ENCODE measurements around the gene CBR1. TPM values are rescaled to one million over a fixed set of nuclear protein-coding genes. Genes with fewer than 3 reads are reported as not detected.

The CBR1 gene
- total RNA-seq, 2 experiments from 2014 or later = 5.2 to 6.8 TPM

DNA sequence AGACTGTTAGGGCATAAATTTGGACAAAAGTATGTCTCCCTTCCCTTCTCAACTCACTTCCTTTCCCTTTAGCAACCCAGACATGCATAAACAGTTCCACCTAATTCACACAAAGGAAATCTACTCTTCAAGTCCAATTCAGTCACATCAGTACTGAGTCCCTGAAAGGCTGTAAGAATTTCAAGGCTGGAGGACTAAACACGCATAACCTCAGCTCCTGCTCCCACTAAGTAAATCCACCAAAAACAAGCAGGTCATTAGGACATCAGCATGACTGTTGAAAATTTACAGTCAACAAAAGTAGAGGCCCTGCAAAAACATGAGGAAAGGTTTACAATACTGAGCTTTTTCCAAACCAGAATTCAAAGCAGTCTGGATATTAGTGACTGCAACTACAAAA lies 27.9 kb upstream of the CBR1 start:
- DNase-seq (no peak), ATAC-seq (ENCODE audit: poor library complexity) (no peak)
- peaks cover 78% of the 10 kb centered on the region for H3K36me3 ChIP-seq (ENCODE audit: insufficient read depth, low read length)
- no peaks in the 10 kb centered on the region for H3K27me3 ChIP-seq (ENCODE audit: control insufficient read depth in 1 of 2, insufficient read depth in 2 of 2, low read length in 2 of 2)
- H3K4me3 ChIP-seq (ENCODE audit: low read length) = no peak overlapping the region
- no peaks in the 10 kb centered on the region for H3K4me1 ChIP-seq (ENCODE audit: insufficient read depth, low read length)
- Mint-ChIP-seq H3K27ac (no peak overlapping the region), H3K4me3 (no peak overlapping the region), H3K36me3 (ENCODE audit: low read depth) (peaks cover 87% of the 10 kb centered on the region), H3K27me3 (no peaks in the 10 kb centered on the region), H3K4me1 (ENCODE audit: low read depth) (no peaks in the 10 kb centered on the region), H3K9me3 (no peaks in the 10 kb centered on the region)
- POLR2A ChIA-PET = interaction anchor here (0.7 kb wide), 1 partner anchor 343 kb away, joined by 3 read pairs; the partner anchor contains the start of gene CHAF1B
- TF ChIP-seq, protein P1, sequence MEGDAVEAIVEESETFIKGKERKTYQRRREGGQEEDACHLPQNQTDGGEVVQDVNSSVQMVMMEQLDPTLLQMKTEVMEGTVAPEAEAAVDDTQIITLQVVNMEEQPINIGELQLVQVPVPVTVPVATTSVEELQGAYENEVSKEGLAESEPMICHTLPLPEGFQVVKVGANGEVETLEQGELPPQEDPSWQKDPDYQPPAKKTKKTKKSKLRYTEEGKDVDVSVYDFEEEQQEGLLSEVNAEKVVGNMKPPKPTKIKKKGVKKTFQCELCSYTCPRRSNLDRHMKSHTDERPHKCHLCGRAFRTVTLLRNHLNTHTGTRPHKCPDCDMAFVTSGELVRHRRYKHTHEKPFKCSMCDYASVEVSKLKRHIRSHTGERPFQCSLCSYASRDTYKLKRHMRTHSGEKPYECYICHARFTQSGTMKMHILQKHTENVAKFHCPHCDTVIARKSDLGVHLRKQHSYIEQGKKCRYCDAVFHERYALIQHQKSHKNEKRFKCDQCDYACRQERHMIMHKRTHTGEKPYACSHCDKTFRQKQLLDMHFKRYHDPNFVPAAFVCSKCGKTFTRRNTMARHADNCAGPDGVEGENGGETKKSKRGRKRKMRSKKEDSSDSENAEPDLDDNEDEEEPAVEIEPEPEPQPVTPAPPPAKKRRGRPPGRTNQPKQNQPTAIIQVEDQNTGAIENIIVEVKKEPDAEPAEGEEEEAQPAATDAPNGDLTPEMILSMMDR (IDR thresholded peaks at IDR 0.05) = no peak
- H3K9me3 ChIP-seq (ENCODE audit: control insufficient read depth in 1 of 2, insufficient read depth in 1 of 2, low read length in 2 of 2) = no peaks in the 10 kb centered on the region
- CTCF ChIA-PET = interaction anchor here (0.6 kb wide), 1 partner anchor 10 kb away, joined by 3 read pairs; no protein-coding TSS in a partner anchor
- H3K27ac ChIP-seq (ENCODE audit: low read depth in 1 of 2, low read length in 2 of 2) = no peak overlapping the region
- intact Hi-C loops (cut with DNase I, micrococcal nuclease) = no loop called here

DNA sequence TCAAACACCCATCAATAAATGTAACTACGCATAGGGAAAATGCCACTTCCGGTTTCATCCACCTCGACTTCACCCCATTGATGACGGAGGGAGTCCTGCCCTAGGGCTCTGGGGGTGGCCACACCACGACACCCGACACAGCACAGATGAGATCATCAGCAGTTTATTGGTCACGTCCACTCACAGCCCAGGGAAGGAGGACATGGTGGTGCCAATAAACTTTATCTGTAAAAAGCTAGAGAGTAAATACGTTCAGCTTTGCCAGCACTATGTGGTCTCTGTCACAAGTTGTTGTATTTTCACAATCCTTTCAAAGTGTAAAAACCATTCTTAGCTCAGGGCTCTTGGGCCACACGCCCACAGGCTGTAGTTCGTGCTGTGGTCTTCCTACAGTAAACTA lies 25.8 kb upstream of the CBR1 start:
- H3K27me3 Mint-ChIP-seq = no peaks in the 10 kb centered on the region
- Histone ChIP-seq H3K4me3 (ENCODE audit: low read length) (no peak overlapping the region), H3K36me3 (ENCODE audit: insufficient read depth, low read length) (peaks cover 77% of the 10 kb centered on the region), H3K27ac (ENCODE audit: low read depth in 1 of 2, low read length in 2 of 2) (no peak overlapping the region), H3K27me3 (ENCODE audit: control insufficient read depth in 1 of 2, insufficient read depth in 2 of 2, low read length in 2 of 2) (no peaks in the 10 kb centered on the region), H3K4me1 (ENCODE audit: insufficient read depth, low read length) (no peaks in the 10 kb centered on the region), H3K9me3 (ENCODE audit: control insufficient read depth in 1 of 2, insufficient read depth in 1 of 2, low read length in 2 of 2) (no peaks in the 10 kb centered on the region)
- no peak for DNase-seq
- no peaks in the 10 kb centered on the region for H3K4me1 Mint-ChIP-seq (ENCODE audit: low read depth)
- intact Hi-C loops (cut with DNase I, micrococcal nuclease) = no loop called here
- peaks cover 90% of the 10 kb centered on the region for H3K36me3 Mint-ChIP-seq (ENCODE audit: low read depth)
- H3K27ac Mint-ChIP-seq = no peak overlapping the region
- H3K9me3 Mint-ChIP-seq = no peaks in the 10 kb centered on the region
- TF ChIP-seq, protein P1 (IDR thresholded peaks at IDR 0.05) = no peak
- ATAC-seq (ENCODE audit: poor library complexity) = no peak
- POLR2A ChIA-PET = interaction anchor here (1.3 kb wide), 1 partner anchor 26 kb away, joined by 3 read pairs; the partner anchor contains the start of gene CBR1
- H3K4me3 Mint-ChIP-seq = no peak overlapping the region
- CTCF ChIA-PET = interaction anchor here (1.0 kb wide), 1 partner anchor 16 kb away, joined by 3 read pairs; no protein-coding TSS in a partner anchor

DNA sequence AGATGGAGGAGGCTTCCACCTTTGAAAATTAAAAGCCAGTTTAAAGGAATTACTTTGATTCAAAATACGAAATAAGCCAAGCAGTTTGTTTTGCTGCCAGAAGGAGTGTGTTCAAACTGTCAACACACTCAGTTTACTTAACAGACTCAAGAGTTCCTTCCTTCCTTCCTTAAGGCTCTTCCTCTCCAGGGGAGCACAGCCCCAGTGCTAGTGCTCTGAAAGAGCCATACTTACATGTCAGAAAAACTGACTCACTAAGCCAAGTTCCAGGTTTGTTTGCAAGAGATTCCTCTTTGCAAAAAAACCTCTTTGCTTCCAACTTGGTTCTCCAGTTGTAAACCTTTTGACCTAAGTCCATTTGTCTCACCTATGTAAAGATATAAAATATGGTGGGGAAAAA lies 23.8 kb upstream of the CBR1 start:
- TF ChIP-seq, protein P1 (IDR thresholded peaks at IDR 0.05) = no peak
- CTCF ChIA-PET = no interaction called here
- H3K9me3 ChIP-seq (ENCODE audit: control insufficient read depth in 1 of 2, insufficient read depth in 1 of 2, low read length in 2 of 2) = no peaks in the 10 kb centered on the region
- H3K4me3 ChIP-seq (ENCODE audit: low read length) = no peak overlapping the region
- H3K4me1 ChIP-seq (ENCODE audit: insufficient read depth, low read length) = no peaks in the 10 kb centered on the region
- intact Hi-C loops (cut with DNase I, micrococcal nuclease) = no loop called here
- Mint-ChIP-seq H3K36me3 (ENCODE audit: low read depth) (peaks cover 92% of the 10 kb centered on the region), H3K27ac (no peak overlapping the region), H3K27me3 (no peaks in the 10 kb centered on the region), H3K9me3 (no peaks in the 10 kb centered on the region), H3K4me1 (ENCODE audit: low read depth) (no peaks in the 10 kb centered on the region), H3K4me3 (no peak overlapping the region)
- H3K27ac ChIP-seq (ENCODE audit: low read depth in 1 of 2, low read length in 2 of 2) = no peak overlapping the region
- H3K27me3 ChIP-seq (ENCODE audit: control insufficient read depth in 1 of 2, insufficient read depth in 2 of 2, low read length in 2 of 2) = no peaks in the 10 kb centered on the region
- POLR2A ChIA-PET = no interaction called here
- ATAC-seq (ENCODE audit: poor library complexity) = no peak
- DNase-seq = no peak
- H3K36me3 ChIP-seq (ENCODE audit: insufficient read depth, low read length) = peaks cover 79% of the 10 kb centered on the region

Measured in CD4-positive, alpha-beta T cell (primary cell).